Measurements from ENCODE around the gene TPK1. TPM values are rescaled to one million over a fixed set of nuclear protein-coding genes. Genes with fewer than 3 reads are reported as not detected.
"Not testable (repeated sequence)": the region's sequence is repeated elsewhere in the genome, so short reads cannot be mapped to it uniquely, and the experiment has no call there.

Gene TPK1
- total RNA-seq, 4 donors from 2014 or later = 6.8 to 11.9 (median 8.5) TPM

DNA sequence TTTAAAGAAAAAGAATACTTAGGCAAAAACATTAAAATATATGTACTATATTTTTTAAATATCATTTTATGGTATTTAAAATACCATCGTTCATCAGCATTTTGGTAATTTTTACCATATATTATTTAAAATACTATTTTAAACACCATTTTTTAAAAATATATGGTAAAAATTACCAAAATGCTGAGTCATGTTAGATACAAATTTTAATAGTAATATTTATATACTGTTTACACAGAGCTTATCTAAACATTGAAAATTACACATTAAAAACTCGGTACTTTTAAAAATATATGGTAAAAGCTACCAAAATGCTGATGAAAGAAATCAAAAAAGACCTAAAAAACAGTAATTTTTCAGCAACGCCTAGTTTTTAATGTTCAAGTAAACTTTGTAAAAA lies 105.6 kb downstream of the TPK1 start:
- Histone ChIP-seq H3K4me3 (no peak overlapping the region), H3K4me1 (no peaks in the 10 kb centered on the region), H3K27ac (no peak overlapping the region), H3K27me3 (no peaks in the 10 kb centered on the region), H3K36me3 (no peaks in the 10 kb centered on the region), H3K9me3 (no peaks in the 10 kb centered on the region)
- TF ChIP-seq CTCF (IDR thresholded peaks at IDR 0.05) = no peak
- no peak for TF ChIP-seq EP300 (IDR thresholded peaks at IDR 0.05)
- ATAC-seq = no peak
- 78 to 80% methylated on average over 3 of the region's 3 CpGs for WGBS, 2 donors (ENCODE audit: low coverage in 1 of 2)

DNA sequence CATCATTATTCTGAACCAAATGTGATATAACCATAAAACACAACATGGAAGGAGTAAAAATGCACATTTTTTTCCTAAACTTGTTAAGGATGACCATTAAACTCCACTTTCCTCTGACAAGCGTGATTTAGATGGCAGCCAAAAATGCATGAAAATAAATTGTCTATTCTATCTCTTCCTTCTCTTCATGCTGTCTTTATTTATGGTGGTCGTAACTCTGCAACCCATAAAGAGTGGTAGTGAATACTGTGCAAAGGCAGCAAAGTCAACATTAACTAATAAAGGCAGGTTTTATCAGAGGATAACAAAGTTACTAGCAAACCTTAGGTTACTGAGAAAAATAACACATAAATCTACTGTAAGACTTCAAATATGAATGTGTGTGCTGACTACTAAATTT lies 106.6 kb downstream of the TPK1 start:
- WGBS, 2 donors (ENCODE audit: low coverage in 1 of 2) = 55 to 56% methylated on average over 2 of the region's 2 CpGs
- no peak overlapping the region for H3K4me3 ChIP-seq
- no peak for TF ChIP-seq EP300 (IDR thresholded peaks at IDR 0.05)

GRCh38 chr7:144728551-144728950 lies 107.3 kb downstream of the TPK1 start:
- Histone ChIP-seq H3K4me1 (no peaks in the 10 kb centered on the region), H3K36me3 (no peaks in the 10 kb centered on the region), H3K9me3 (no peaks in the 10 kb centered on the region), H3K27me3 (no peaks in the 10 kb centered on the region), H3K27ac (no peak overlapping the region), H3K4me3 (no peak overlapping the region)
- no peak for ATAC-seq
- TF ChIP-seq POLR2AphosphoS5 (IDR thresholded peaks at IDR 0.05) (no peak), EP300 (IDR thresholded peaks at IDR 0.05) (no peak), CTCF (IDR thresholded peaks at IDR 0.05) (no peak), POLR2A (IDR thresholded peaks at IDR 0.05) (no peak)
- 45 to 57% methylated on average over 4 of the region's 4 CpGs for WGBS, 2 donors (ENCODE audit: low coverage in 1 of 2)

More for the DNA sequence above, 106.6 kb downstream of the TPK1 start:
- no peaks in the 10 kb centered on the region for H3K36me3 ChIP-seq
- no peaks in the 10 kb centered on the region for H3K27me3 ChIP-seq
- no peak for ATAC-seq
- no peak overlapping the region for H3K27ac ChIP-seq
- H3K9me3 ChIP-seq = no peaks in the 10 kb centered on the region
- no peaks in the 10 kb centered on the region for H3K4me1 ChIP-seq

- not testable (repeated sequence) for H3K36me3 ChIP-seq, H3K27ac ChIP-seq, ATAC-seq, H3K9me3 ChIP-seq, H3K4me3 ChIP-seq, H3K4me1 ChIP-seq, H3K27me3 ChIP-seq
- 89 to 92% methylated on average over 7 to 9 of the region's 12 CpGs for WGBS, 2 donors (ENCODE audit: low coverage in 1 of 2)
These were observed 109.0 kb downstream of the TPK1 start for GRCh38 chr7:144726840-144727239.

- Histone ChIP-seq H3K4me3 (no peak overlapping the region), H3K27ac (no peak overlapping the region), H3K4me1 (no peaks in the 10 kb centered on the region), H3K27me3 (no peaks in the 10 kb centered on the region), H3K36me3 (no peaks in the 10 kb centered on the region), H3K9me3 (no peaks in the 10 kb centered on the region)
- no peak for ATAC-seq
- TF ChIP-seq CTCF (IDR thresholded peaks at IDR 0.05) = no peak
- no peak for TF ChIP-seq POLR2A (IDR thresholded peaks at IDR 0.05)
- no peak for TF ChIP-seq EP300 (IDR thresholded peaks at IDR 0.05)
- TF ChIP-seq POLR2AphosphoS5 (IDR thresholded peaks at IDR 0.05) = no peak
- 86 to 88% methylated on average over 1 of the region's 1 CpG for WGBS, 2 donors (ENCODE audit: low coverage in 1 of 2)
These were observed 110.8 kb downstream of the TPK1 start for GRCh38 chr7:144725070-144725469.

GRCh38 chr7:144723301-144723700 lies 112.6 kb downstream of the TPK1 start:
- no peak overlapping the region for H3K4me3 ChIP-seq
- no peak for ATAC-seq
- no peaks in the 10 kb centered on the region for H3K9me3 ChIP-seq
- H3K27ac ChIP-seq = no peak overlapping the region
- WGBS, 2 donors (ENCODE audit: low coverage in 1 of 2) = 70% methylated on average over 4 of the region's 4 CpGs
- no peaks in the 10 kb centered on the region for H3K4me1 ChIP-seq
- TF ChIP-seq EP300 (IDR thresholded peaks at IDR 0.05) (no peak), CTCF (IDR thresholded peaks at IDR 0.05) (no peak), POLR2A (IDR thresholded peaks at IDR 0.05) (no peak), POLR2AphosphoS5 (IDR thresholded peaks at IDR 0.05) (no peak)
- no peaks in the 10 kb centered on the region for H3K36me3 ChIP-seq
- no peaks in the 10 kb centered on the region for H3K27me3 ChIP-seq

Data from gastroesophageal sphincter (tissue), 4 donors.